ENCODE results near the gene OPRL1. TPM values are rescaled to one million over a fixed set of nuclear protein-coding genes. Genes with fewer than 3 reads are reported as not detected.

The OPRL1 gene
- total RNA-seq, 4 donors from 2014 or later = 0.21 to 1.5 (median 0.71) TPM

DNA sequence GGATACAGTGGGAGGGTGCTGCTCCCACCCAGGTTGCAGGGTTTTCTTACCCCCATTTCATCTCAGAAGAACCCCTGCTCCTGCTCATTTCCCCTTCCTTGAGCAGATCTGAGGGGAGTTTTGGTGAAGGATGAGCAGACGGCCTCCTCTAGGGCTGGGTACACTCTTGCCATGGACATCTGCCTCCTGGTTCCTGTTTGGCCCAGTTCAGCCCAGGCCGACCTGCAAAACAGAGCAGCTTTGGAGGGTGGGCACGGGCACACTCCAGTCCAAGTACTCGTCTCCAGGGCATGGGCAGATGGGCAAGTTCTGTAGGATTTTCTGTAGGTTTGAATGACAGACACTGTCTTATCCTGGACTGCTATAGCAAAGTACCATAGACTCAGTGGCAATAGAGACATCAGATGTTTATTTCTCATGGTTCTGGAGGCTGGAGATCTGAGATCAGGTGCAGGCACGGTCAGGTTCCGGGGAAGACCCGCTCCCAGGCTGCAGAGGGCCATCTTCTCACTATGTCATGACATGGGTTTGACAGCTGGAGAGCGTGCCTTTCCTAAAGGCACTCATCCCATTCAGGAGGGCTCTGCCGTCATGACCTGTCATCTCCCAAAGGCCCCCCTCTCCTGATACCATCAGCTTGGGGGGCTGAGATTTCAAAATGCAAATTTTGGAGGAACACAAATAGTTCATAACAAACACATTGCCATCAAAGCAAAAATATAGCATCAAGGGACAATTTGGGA lies 21.2 kb downstream of the OPRL1 start:
- peaks cover 0 to 12% (median 4%) of the 10 kb centered on the region in 4 donors for H3K4me1 ChIP-seq
- peaks cover 0 to 13% (median 0%) of the 10 kb centered on the region in 3 donors for H3K36me3 ChIP-seq
- DNase-seq (ENCODE audit: low spot score in 2 of 2) = no peak
- no peak overlapping the region for H3K27ac ChIP-seq
- H3K4me3 ChIP-seq = no peak overlapping the region
- TF ChIP-seq POLR2A (IDR thresholded peaks at IDR 0.05) (no peak), EP300 (IDR thresholded peaks at IDR 0.05) (no peak)
- TF ChIP-seq, protein P1, sequence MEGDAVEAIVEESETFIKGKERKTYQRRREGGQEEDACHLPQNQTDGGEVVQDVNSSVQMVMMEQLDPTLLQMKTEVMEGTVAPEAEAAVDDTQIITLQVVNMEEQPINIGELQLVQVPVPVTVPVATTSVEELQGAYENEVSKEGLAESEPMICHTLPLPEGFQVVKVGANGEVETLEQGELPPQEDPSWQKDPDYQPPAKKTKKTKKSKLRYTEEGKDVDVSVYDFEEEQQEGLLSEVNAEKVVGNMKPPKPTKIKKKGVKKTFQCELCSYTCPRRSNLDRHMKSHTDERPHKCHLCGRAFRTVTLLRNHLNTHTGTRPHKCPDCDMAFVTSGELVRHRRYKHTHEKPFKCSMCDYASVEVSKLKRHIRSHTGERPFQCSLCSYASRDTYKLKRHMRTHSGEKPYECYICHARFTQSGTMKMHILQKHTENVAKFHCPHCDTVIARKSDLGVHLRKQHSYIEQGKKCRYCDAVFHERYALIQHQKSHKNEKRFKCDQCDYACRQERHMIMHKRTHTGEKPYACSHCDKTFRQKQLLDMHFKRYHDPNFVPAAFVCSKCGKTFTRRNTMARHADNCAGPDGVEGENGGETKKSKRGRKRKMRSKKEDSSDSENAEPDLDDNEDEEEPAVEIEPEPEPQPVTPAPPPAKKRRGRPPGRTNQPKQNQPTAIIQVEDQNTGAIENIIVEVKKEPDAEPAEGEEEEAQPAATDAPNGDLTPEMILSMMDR (IDR thresholded peaks at IDR 0.05) = no peak
- no peaks in the 10 kb centered on the region for H3K9me3 ChIP-seq
- peaks cover 0 to 49% of the 10 kb centered on the region in 2 donors for H3K27me3 ChIP-seq
- 94 to 98% methylated on average over 9 of the region's 9 CpGs for WGBS, 2 donors

DNA sequence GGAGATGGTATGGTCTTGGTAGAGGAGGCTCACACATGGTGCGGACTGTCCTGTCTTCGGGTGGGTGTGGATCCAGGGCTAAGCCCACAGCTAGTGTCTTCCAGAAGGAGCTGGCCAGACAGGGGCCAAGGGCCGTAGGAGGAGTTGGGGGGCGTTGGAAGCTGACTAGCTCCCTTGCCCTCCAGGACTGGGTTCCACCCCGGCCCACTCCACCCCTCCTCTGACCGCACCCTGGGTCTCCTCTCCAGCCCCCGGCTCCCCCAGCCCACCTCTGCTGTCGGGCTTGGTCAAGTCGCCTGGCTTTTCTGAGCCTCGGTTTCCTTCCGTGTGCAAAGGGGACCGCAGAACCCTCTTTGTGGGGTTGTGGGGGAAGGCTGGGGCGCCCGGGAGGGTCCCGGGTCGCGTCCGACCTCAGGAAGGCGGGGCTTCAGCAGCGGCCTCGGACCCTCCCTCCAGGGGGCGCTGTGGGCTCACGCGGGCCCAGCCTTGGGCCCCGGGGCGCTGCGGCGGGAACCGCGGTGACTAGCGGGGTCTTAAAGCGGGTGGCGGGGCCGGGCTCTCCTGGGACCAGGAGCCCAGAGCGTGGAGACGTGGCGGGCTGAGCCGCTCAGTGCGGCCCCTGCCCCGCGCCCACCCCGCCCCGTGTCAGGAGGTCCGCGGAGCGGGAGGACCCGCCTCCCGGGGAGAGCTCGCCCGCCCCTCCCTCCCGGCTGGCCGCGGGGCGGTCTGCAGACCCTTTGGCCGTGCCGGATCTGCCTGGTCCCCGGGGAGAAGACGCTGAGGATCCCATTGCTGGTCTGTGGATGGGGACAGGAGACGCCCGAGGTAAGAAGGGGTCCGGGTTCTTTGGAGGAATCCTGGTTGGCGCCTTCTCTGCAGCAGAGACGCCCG lies 22.1 kb downstream of the OPRL1 start:
- 8 to 12% methylated on average over 31 to 52 of the region's 64 CpGs for WGBS, 2 donors
- no peaks in the 10 kb centered on the region for H3K9me3 ChIP-seq
- H3K27me3 ChIP-seq = peaks cover 0 to 49% of the 10 kb centered on the region in 2 donors
- peak overlapping the region in 2 of 4 donors; percentile 36 to 47 for H3K4me3 ChIP-seq
- no peak overlapping the region for H3K27ac ChIP-seq
- H3K4me1 ChIP-seq = peaks cover 0 to 12% (median 4%) of the 10 kb centered on the region in 4 donors
- TF ChIP-seq POLR2A (IDR thresholded peaks at IDR 0.05) (no peak), EP300 (IDR thresholded peaks at IDR 0.05) (no peak)
- TF ChIP-seq, protein P1 (IDR thresholded peaks at IDR 0.05) = peak; percentile 30 to 56 (median 47)
- peaks cover 0 to 13% (median 0%) of the 10 kb centered on the region in 3 donors for H3K36me3 ChIP-seq
- no peak for DNase-seq (ENCODE audit: low spot score in 2 of 2)

DNA sequence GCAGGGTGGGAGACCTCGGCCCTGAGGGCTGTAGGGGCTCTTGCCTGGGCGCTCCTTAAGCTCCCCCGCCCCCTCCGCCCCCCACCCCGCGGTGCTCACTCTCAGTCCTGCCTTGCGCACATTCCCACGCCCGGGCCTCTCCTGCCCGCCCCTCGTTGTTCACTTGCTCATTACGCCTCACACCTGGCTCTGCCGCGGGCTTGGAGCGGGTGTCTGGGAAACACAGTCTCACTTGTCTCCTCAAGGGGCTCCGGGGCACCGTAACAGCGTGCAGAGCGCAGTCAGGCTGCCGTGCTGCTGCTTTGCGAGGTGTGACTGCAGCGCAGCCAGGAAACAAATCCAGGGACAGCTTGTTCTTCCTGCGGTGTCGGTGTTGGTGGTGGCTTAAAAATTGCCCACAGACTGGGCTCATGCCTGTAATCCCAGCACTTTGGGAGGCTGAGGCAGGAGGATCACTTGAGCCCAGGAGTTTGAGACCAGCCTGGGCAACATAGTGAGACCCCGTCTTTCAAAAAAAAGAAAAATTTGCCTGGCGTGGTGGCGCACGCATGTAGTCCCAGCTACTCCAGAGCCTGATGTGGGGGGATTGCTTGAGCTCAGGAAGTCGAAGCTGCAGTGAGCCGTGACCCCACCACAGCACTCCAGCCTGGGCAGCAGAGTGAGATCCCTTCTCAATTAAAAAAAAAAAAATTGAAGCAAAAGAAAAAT lies 22.9 kb downstream of the OPRL1 start:
- peak overlapping the region in 2 of 4 donors; percentile 36 to 47 for H3K4me3 ChIP-seq
- 31 to 42% methylated on average over 18 of the region's 30 CpGs for WGBS, 2 donors
- no peak for TF ChIP-seq EP300 (IDR thresholded peaks at IDR 0.05)
- no peak for TF ChIP-seq POLR2A (IDR thresholded peaks at IDR 0.05)
- TF ChIP-seq, protein P1 (IDR thresholded peaks at IDR 0.05) = no peak
- no peaks in the 10 kb centered on the region for H3K9me3 ChIP-seq
- peaks cover 0 to 12% (median 4%) of the 10 kb centered on the region in 4 donors for H3K4me1 ChIP-seq
- no peak for DNase-seq (ENCODE audit: low spot score in 2 of 2)
- no peak overlapping the region for H3K27ac ChIP-seq
- peaks cover 0 to 13% (median 0%) of the 10 kb centered on the region in 3 donors for H3K36me3 ChIP-seq
- H3K27me3 ChIP-seq = peaks cover 0 to 49% of the 10 kb centered on the region in 2 donors

DNA sequence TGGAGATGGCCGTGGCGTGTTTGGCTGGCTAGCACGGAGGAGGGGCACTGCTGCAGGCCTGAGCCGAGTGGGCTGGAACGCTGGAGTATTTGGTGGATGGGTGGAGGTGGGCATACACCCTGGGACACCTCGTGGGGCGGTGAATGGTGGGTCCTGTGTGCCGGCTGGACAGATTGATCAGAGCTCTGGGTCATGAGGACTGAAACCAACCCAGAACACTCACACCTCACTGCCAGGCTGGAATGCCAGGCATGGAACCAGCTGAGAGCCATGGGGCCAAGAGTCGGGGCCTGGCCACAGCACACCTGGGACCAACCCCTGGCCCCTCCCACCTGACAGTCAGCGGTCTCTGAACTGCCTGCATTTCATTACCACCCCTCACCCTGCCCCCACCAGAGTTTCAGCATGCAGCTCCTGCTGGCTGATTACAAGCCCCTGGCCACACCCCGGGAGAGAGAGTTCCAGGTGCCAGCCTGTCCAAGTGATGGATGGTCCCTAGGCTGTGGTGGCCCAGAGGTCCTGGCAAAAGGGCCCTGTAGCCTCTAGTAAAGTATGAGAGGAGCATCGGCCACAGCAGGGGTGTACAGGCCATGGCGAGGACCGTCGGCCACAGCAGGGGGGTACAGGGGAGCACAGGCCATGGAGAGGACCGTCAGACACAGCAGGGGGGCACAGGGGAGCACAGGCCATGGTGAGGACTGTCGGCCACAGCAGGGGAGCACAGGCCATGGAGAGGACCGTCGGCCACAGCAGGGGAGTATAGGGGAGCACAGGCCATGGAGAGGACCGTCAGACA lies 24.2 kb downstream of the OPRL1 start:
- Histone ChIP-seq H3K9me3 (no peaks in the 10 kb centered on the region), H3K4me3 (no peak overlapping the region), H3K27ac (no peak overlapping the region), H3K4me1 (peaks cover 0 to 12% (median 4%) of the 10 kb centered on the region in 4 donors), H3K36me3 (peaks cover 0 to 1% (median 0%) of the 10 kb centered on the region in 3 donors), H3K27me3 (peaks cover 0 to 49% of the 10 kb centered on the region in 2 donors)
- 63 to 72% methylated on average over 20 of the region's 20 CpGs for WGBS, 2 donors
- no peak for DNase-seq (ENCODE audit: low spot score in 2 of 2)
- TF ChIP-seq, protein P1 (IDR thresholded peaks at IDR 0.05) = no peak
- TF ChIP-seq POLR2A (IDR thresholded peaks at IDR 0.05) (no peak), EP300 (IDR thresholded peaks at IDR 0.05) (no peak)

All from tibial nerve (tissue), 4 donors.